ENCODE results near the gene TRIM74. TPM values are rescaled to one million over a fixed set of nuclear protein-coding genes. Genes with fewer than 3 reads are reported as not detected.

TRIM74 gene
- total and polyA plus RNA-seq, 2 donors (not counting 3 experiments of a cell fraction or from before 2014, with no cell fraction given) = 0.07 to 0.58 TPM

Small RNA genes lying within 50 kb of the gene (small RNA-seq; reads per million reads assigned to genes)
- gene RF00019 (ENCODE audit: insufficient read depth, insufficient read length, low read depth, low replicate concordance) = not detected

Other genes starting within 250 kb of the TRIM74 start
- 2.7 and 5.0 TPM in 2 replicates for gene TYW1B, start 141.3 kb downstream of the TRIM74 start, total RNA-seq
- gene TYW1B, start 141.3 kb downstream of the TRIM74 start, polyA plus RNA-seq = 0.57 and 0.69 TPM in 2 replicates
- 46.8 and 47.8 TPM in 2 replicates for gene POM121, start 44.4 kb downstream of the TRIM74 start, total RNA-seq
- 9.3 and 12.3 TPM in 2 replicates for gene POM121, start 44.4 kb downstream of the TRIM74 start, polyA plus RNA-seq
- gene SPDYE8, start 60.3 kb upstream of the TRIM74 start, total RNA-seq = not detected in 2 replicates
- not detected in 2 replicates for gene SPDYE8, start 60.3 kb upstream of the TRIM74 start, polyA plus RNA-seq
- not detected in 2 replicates for gene SPDYE11, start 88.4 kb upstream of the TRIM74 start, total RNA-seq
- gene SPDYE11, start 88.4 kb upstream of the TRIM74 start, polyA plus RNA-seq = not detected in 2 replicates
- not detected in 2 replicates for gene SPDYE9, start 116.6 kb upstream of the TRIM74 start, total RNA-seq
- gene SPDYE9, start 116.6 kb upstream of the TRIM74 start, polyA plus RNA-seq = not detected in 2 replicates